PC-9 (cell line): ENCODE data around the gene TAMM41. TPM values are rescaled to one million over a fixed set of nuclear protein-coding genes. Genes with fewer than 3 reads are reported as not detected.
"Not testable (repeated sequence)": the region's sequence is repeated elsewhere in the genome, so short reads cannot be mapped to it uniquely, and the experiment has no call there.

ENCODE experiments used
- BruUV-seq: library from RNA; stranded (reverse); fragments of 400-500 nt; replicated peaks from 2 replicates; lab custom pipeline; 2021; lab: Mats Ljungman, UMichigan
- CTCF ChIA-PET: fragments of 300-600 bp; sonication (Branson Sonifier 250); formaldehyde crosslinking; loops from one replicate; lab custom pipeline; 2022; ENCODE audit warnings: antibody characterized with exemption; lab: Charles Lee
- POLR2A ChIA-PET: fragments of 300-600 bp; sonication (Branson Sonifier 250); formaldehyde crosslinking; loops from one replicate; lab custom pipeline; 2022; ENCODE audit warnings: antibody characterized with exemption; ENCODE audit not compliant: unreplicated experiment; lab: Charles Lee
- DNase-seq, 2 experiments: peaks; one replicate each; pipeline versions ENCODE4 v3.0.0 to v3.0.0-alpha.2; 2015 to 2022; ENCODE audit warnings: mixed read lengths in 1 of 2
- H2AFZ ChIP-seq: fragments of 200-600 bp; sonication (generic); 2 replicates; pipeline ENCODE4 v1.8.1; 2017; ENCODE audit warnings: antibody characterized with exemption
- H3F3A ChIP-seq: fragments of 200-600 bp; sonication (generic); 2 replicates; pipeline ENCODE4 v1.8.1; 2017; ENCODE audit warnings: antibody characterized with exemption, mild to moderate bottlenecking, low read depth; ENCODE audit not compliant: insufficient read depth
- H3K27ac ChIP-seq: fragments of 200-600 bp; sonication (generic); 2 replicates; pipeline ENCODE4 v1.6.1; 2016; ENCODE audit warnings: mixed run types
- H3K27me3 ChIP-seq: fragments of 200-600 bp; sonication (generic); 2 replicates; pipeline ENCODE4 v1.6.1; 2016; ENCODE audit warnings: low read depth, mixed run types; ENCODE audit not compliant: insufficient read depth
- H3K36me3 ChIP-seq: fragments of 200-600 bp; sonication (generic); 2 replicates; pipeline ENCODE4 v1.6.1; 2016; ENCODE audit warnings: low read depth, mixed run types
- H3K4me1 ChIP-seq: fragments of 200-600 bp; sonication (generic); replicated peaks from 2 replicates; pipeline ENCODE4 v1.6.1; 2016; ENCODE audit warnings: mixed run types; ENCODE audit not compliant: insufficient read depth
- H3K4me2 ChIP-seq: fragments of 200-600 bp; sonication (generic); 2 replicates; pipeline ENCODE4 v1.6.1; 2017; ENCODE audit warnings: mixed run types
- H3K4me3 ChIP-seq: fragments of 200-600 bp; sonication (generic); 2 replicates; pipeline ENCODE4 v1.6.1; 2016; ENCODE audit warnings: mixed run types
- H3K79me2 ChIP-seq: fragments of 200-600 bp; sonication (generic); 2 replicates; pipeline ENCODE4 v1.6.1; 2017; ENCODE audit warnings: low read depth, mixed run types
- H3K9me2 ChIP-seq: fragments of 200-600 bp; sonication (generic); 2 replicates; pipeline ENCODE4 v1.8.1; 2017; ENCODE audit warnings: mild to moderate bottlenecking; ENCODE audit not compliant: insufficient read depth
- H3K9me3 ChIP-seq: fragments of 200-600 bp; sonication (generic); 2 replicates; pipeline ENCODE4 v1.8.1; 2016; ENCODE audit warnings: low read depth; ENCODE audit not compliant: insufficient read depth
- H4K20me1 ChIP-seq: fragments of 200-600 bp; sonication (generic); 2 replicates; pipeline ENCODE4 v1.8.1; 2017; ENCODE audit not compliant: insufficient read depth
- EZH2 ChIP-seq: fragments of 200-600 bp; sonication (generic); IDR thresholded peaks from 2 replicates; pipeline ENCODE4 v1.8.0; 2017; ENCODE audit warnings: antibody characterized with exemption, low read depth
- intact Hi-C: fragments of 100-400 bp; cut with micrococcal nuclease; formaldehyde crosslinking; loops from one replicate; pipeline ENCODE4 v1.10.0; 2022; ENCODE audit not compliant: unreplicated experiment
- total RNA-seq: library from RNA; stranded (reverse); gene quantifications from 2 replicates; pipeline ENCODE4 v1.2.3, GENCODE V29; 2021
- TF ChIP-seq, protein P1 (sequence below): fragments of 200-600 bp; sonication (generic); conservative IDR thresholded peaks from 2 replicates; pipeline ENCODE4 v1.6.1; 2017; ENCODE audit warnings: mixed run types, antibody characterized with exemption, mild to moderate bottlenecking, moderate library complexity

TAMM41 gene
- total RNA-seq, 1 experiment from 2014 or later: 25.3 TPM

DNA sequence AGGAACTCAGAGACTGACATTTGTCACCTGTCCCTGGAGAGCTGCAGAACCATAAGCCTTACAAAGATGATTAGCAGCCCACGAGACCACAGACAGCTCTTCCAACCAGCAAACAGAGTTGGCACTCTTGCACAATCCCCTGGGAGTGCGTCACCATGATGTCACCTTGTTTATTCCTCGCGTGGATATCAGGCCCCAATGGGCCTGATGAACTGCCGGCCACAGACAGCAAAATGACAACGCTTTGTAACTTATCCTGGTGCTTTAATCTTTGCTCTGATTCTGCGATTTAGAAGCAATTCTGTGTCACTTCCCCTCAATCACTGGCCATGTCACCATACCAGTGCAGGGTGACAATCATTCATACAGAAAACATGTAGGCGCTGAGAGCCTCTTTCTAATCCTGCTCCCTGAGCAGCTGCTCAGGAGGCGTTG, 89.2 kb downstream of the TAMM41 start:
- no peak for DNase-seq
- Histone ChIP-seq H3F3A (no peaks in the 10 kb centered on the region), H2AFZ (no peak overlapping the region), H3K9me3 (no peaks in the 10 kb centered on the region), H3K4me3 (no peak overlapping the region), H3K27ac (no peak overlapping the region), H3K9me2 (no peaks in the 10 kb centered on the region), H3K4me1 (peaks cover 5% of the 10 kb centered on the region; the same call in 1 of the 2 replicates), H3K4me2 (no peak overlapping the region), H3K36me3 (no peaks in the 10 kb centered on the region), H4K20me1 (no peaks in the 10 kb centered on the region), H3K79me2 (no peaks in the 10 kb centered on the region), H3K27me3 (no peaks in the 10 kb centered on the region)
- TF ChIP-seq EZH2: no peak
- TF ChIP-seq, protein P1, sequence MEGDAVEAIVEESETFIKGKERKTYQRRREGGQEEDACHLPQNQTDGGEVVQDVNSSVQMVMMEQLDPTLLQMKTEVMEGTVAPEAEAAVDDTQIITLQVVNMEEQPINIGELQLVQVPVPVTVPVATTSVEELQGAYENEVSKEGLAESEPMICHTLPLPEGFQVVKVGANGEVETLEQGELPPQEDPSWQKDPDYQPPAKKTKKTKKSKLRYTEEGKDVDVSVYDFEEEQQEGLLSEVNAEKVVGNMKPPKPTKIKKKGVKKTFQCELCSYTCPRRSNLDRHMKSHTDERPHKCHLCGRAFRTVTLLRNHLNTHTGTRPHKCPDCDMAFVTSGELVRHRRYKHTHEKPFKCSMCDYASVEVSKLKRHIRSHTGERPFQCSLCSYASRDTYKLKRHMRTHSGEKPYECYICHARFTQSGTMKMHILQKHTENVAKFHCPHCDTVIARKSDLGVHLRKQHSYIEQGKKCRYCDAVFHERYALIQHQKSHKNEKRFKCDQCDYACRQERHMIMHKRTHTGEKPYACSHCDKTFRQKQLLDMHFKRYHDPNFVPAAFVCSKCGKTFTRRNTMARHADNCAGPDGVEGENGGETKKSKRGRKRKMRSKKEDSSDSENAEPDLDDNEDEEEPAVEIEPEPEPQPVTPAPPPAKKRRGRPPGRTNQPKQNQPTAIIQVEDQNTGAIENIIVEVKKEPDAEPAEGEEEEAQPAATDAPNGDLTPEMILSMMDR: no peak
- no TSS peak for BruUV-seq
- CTCF ChIA-PET: no interaction called here
- POLR2A ChIA-PET: no interaction called here
- intact Hi-C loops: no loop called here

DNA sequence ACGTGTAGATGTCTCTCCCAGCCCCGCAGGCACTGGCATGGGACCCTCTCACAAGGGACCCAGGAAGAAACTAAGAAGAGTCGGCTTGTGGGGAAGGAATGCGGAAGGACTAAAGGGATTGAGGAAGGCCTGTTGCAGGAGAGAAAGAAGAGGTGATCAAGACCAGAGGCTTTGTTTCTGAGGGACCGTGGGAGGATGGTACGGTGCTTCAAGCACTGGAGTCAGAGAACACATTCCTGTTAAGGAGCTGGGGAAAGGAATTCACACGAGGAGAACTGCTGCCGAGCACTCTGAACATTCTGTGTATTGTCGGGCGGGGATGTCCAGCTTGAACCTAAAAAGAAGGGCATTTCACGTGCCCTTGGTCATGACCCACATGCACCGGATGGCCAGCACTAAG, 91.4 kb downstream of the TAMM41 start:
- intact Hi-C loops: no loop called here

DNA sequence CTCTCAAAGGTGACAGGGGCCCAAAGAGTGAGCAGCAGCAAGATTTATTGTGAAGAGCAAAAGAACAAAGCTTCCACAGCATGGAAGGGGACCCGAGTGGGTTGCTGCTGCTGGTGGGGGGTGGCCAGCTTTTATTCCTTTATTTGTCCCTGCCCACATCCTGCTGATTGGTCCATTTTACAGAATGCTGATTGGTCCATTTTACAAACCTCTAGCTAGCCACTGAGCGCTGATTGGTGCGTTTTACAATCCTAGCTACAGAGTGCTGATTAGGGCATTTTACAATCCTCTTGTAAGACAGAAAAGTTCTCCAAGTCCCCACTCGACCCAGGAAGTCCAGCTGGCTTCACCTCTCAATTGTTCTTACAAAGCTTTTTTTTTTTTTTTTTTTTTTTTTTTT, 94.4 kb downstream of the TAMM41 start:
- H3K36me3 ChIP-seq, H3K79me2 ChIP-seq, H3F3A ChIP-seq, H3K9me3 ChIP-seq, H4K20me1 ChIP-seq, H3K27me3 ChIP-seq, H2AFZ ChIP-seq, CTCF ChIA-PET, H3K9me2 ChIP-seq, BruUV-seq, H3K4me2 ChIP-seq, intact Hi-C loops, H3K27ac ChIP-seq, H3K4me3 ChIP-seq, H3K4me1 ChIP-seq, POLR2A ChIA-PET, DNase-seq: not testable (repeated sequence)

More for the DNA sequence above, 91.4 kb downstream of the TAMM41 start:
- ChIA-PET POLR2A (interaction anchor here (0.6 kb wide), 1 partner anchor 539 kb away, joined by 4 read pairs; no protein-coding TSS in a partner anchor), CTCF (no interaction called here)
- H3K4me3 ChIP-seq: no peak overlapping the region
- H3K4me1 ChIP-seq: peaks cover 5% of the 10 kb centered on the region; the same call in 1 of the 2 replicates
- DNase-seq: no peak
- no peak overlapping the region for H3K27ac ChIP-seq
- no peaks in the 10 kb centered on the region for H3K27me3 ChIP-seq
- no peaks in the 10 kb centered on the region for H3K79me2 ChIP-seq
- TF ChIP-seq, protein P1: no peak
- no peak for TF ChIP-seq EZH2
- no peak overlapping the region for H3K4me2 ChIP-seq
- H3K9me2 ChIP-seq: no peaks in the 10 kb centered on the region
- H2AFZ ChIP-seq: no peak overlapping the region
- no peaks in the 10 kb centered on the region for H3K9me3 ChIP-seq
- BruUV-seq: no TSS peak
- H4K20me1 ChIP-seq: no peaks in the 10 kb centered on the region; the same call in 1 of the 2 replicates
- no peaks in the 10 kb centered on the region for H3F3A ChIP-seq
- no peaks in the 10 kb centered on the region for H3K36me3 ChIP-seq

DNA sequence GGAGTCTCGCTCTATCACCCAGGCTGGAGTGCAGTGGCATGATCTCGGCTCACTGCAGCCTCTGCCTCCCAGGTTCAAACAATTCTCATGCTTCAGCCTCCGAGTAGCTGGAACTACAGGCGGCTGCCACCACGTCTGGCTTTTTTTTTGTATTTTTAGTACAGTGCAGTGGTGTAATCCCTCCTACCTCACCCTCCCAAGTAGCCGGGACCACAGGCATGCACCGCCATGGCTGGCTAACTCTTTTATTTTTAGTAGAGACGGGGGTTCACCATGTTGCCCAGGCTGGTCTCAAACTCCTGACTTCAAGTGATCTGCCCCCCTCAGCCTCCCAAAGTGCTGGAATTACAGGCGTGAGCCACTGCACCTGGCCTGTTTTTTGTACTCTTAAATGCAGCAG, 98.4 kb downstream of the TAMM41 start:
- H3F3A ChIP-seq, H3K9me2 ChIP-seq, H3K9me3 ChIP-seq, H3K36me3 ChIP-seq, H2AFZ ChIP-seq, CTCF ChIA-PET, DNase-seq, H3K4me2 ChIP-seq, intact Hi-C loops, H3K4me1 ChIP-seq, H3K4me3 ChIP-seq, H3K27ac ChIP-seq, BruUV-seq, H3K27me3 ChIP-seq, H3K79me2 ChIP-seq, H4K20me1 ChIP-seq: not testable (repeated sequence)
- POLR2A ChIA-PET: interaction anchor here (0.5 kb wide), 1 partner anchor 436 kb away, joined by 3 read pairs; no protein-coding TSS in a partner anchor

Other genes starting within 250 kb of the TAMM41 start
- gene VGLL4, start 203.0 kb downstream of the TAMM41 start, total RNA-seq: 39.1 and 42.2 TPM in 2 replicates
- 0.87 and 1.2 TPM in 2 replicates for gene SYN2, start 157.5 kb upstream of the TAMM41 start, total RNA-seq